H1 (cell line): ENCODE measurements around the gene TLE3. TPM values are rescaled to one million over a fixed set of nuclear protein-coding genes. Genes with fewer than 3 reads are reported as not detected.

ENCODE experiments used
- CTCF ChIA-PET: fragments of 300-600 bp; sonication (Branson Sonifier 250); formaldehyde crosslinking; loops from one replicate; lab custom pipeline; 2021; ENCODE audit not compliant: partially characterized antibody; lab: Charles Lee
- POLR2A ChIA-PET: fragments of 300-600 bp; sonication (Branson Sonifier 250); formaldehyde crosslinking; loops from one replicate; lab custom pipeline; 2021; ENCODE audit warnings: inconsistent platforms; ENCODE audit not compliant: partially characterized antibody; lab: Charles Lee
- DNase-seq, 2 experiments: peaks; one replicate each; pipeline versions ENCODE4 v3.0.0 to v3.0.0-alpha.2; 2010 to 2022; ENCODE audit warnings: low spot score in 2 of 2, low read depth in 1 of 2, mixed read lengths in 1 of 2
- FAIRE-seq: peaks from 2 replicates; lab custom pipeline; 2011; peaks lifted over from hg19 to GRCh38; lab: Jason Lieb, UNC
- H2AFZ ChIP-seq: 2 replicates; pipeline ENCODE4 v1.8.1; 2012; ENCODE audit warnings: low read length, inconsistent platforms
- H2AK5ac ChIP-seq: 2 replicates; pipeline ENCODE4 v1.6.1; 2013; ENCODE audit warnings: low read depth, low read length
- H2BK120ac ChIP-seq: replicated peaks from 2 replicates; pipeline ENCODE3; 2013; ENCODE audit warnings: low read depth, low read length, inconsistent platforms
- H2BK12ac ChIP-seq: 2 replicates; pipeline ENCODE4 v1.6.1; 2013; ENCODE audit warnings: low read depth, low read length
- H2BK15ac ChIP-seq: 2 replicates; pipeline ENCODE4 v1.6.1; 2013; ENCODE audit warnings: low read length
- H2BK20ac ChIP-seq: 2 replicates; pipeline ENCODE4 v1.6.1; 2013; ENCODE audit warnings: low read length
- H2BK5ac ChIP-seq: 2 replicates; pipeline ENCODE4 v1.6.1; 2013; ENCODE audit warnings: low read depth, low read length
- H3K14ac ChIP-seq: 2 replicates; pipeline ENCODE4 v1.6.1; 2013; ENCODE audit warnings: inconsistent platforms; ENCODE audit not compliant: insufficient read length
- H3K18ac ChIP-seq: 2 replicates; pipeline ENCODE4 v1.6.1; 2013; ENCODE audit warnings: low read length; ENCODE audit errors: extremely low read depth
- H3K23ac ChIP-seq: 2 replicates; pipeline ENCODE4 v1.6.1; 2013; ENCODE audit warnings: inconsistent platforms; ENCODE audit not compliant: insufficient read length
- H3K23me2 ChIP-seq: 2 replicates; pipeline ENCODE4 v1.6.1; 2013; ENCODE audit warnings: low read depth, low read length
- H3K27ac ChIP-seq: 2 replicates; pipeline ENCODE4 v1.6.1; 2011; ENCODE audit warnings: low read depth, low read length, inconsistent platforms
- H3K27me3 ChIP-seq, 4 experiments: replicated peaks in 1 of 4; 1 replicate in 1 of 4; 2 replicates in 3 of 4; pipeline versions ENCODE4 v1.6.1 to v1.8.1; 2011 to 2013; ENCODE audit warnings: low read length in 3 of 4, mild to moderate bottlenecking in 3 of 4, inconsistent platforms in 2 of 4, mixed read lengths in 2 of 4, moderate library complexity in 1 of 4; ENCODE audit not compliant: control insufficient read depth in 3 of 4, insufficient read depth in 3 of 4; ENCODE audit errors: extremely low read depth in 1 of 4
- H3K36me3 ChIP-seq, 4 experiments: 2 replicates each; pipeline versions ENCODE4 v1.6.1 to v1.8.1; 2011 to 2013; ENCODE audit warnings: mild to moderate bottlenecking in 4 of 4, low read length in 3 of 4, moderate library complexity in 2 of 4, control low read depth in 1 of 4, inconsistent platforms in 1 of 4; ENCODE audit not compliant: insufficient read depth in 4 of 4, control insufficient read depth in 2 of 4
- H3K4ac ChIP-seq: replicated peaks from 2 replicates; pipeline ENCODE3; 2013; ENCODE audit warnings: low read length, low read depth, mixed read lengths, inconsistent platforms; ENCODE audit not compliant: insufficient read length
- H3K4me1 ChIP-seq, 4 experiments: replicated peaks in 1 of 4; 1 replicate in 1 of 4; 2 replicates in 3 of 4; pipeline versions ENCODE4 v1.6.1 to v1.8.1; 2011 to 2013; ENCODE audit warnings: low read length in 3 of 4, inconsistent platforms in 2 of 4, mixed read lengths in 1 of 4; ENCODE audit not compliant: insufficient read depth in 4 of 4, control insufficient read depth in 3 of 4
- H3K4me2 ChIP-seq, 2 experiments: 2 replicates each; pipeline versions ENCODE4 v1.6.1 to v1.8.1; 2011 to 2013; ENCODE audit warnings: low read depth in 2 of 2, low read length in 2 of 2, control low read depth in 1 of 2, inconsistent platforms in 1 of 2, mild to moderate bottlenecking in 1 of 2; ENCODE audit not compliant: insufficient read depth in 1 of 2
- H3K4me3 ChIP-seq, 4 experiments: fragments of 200-600, 300-600 bp in 1 of 4; sonication (generic), shearing (Covaris generic), sonication (Bioruptor Twin) in 1 of 4; 2 replicates each; pipeline versions ENCODE4 v1.5.1 to v1.8.1; 2011 to 2016; ENCODE audit warnings: low read length in 4 of 4, low read depth in 3 of 4, control low read depth in 2 of 4, inconsistent platforms in 2 of 4, mild to moderate bottlenecking in 2 of 4, mixed read lengths in 1 of 4, moderate library complexity in 1 of 4; ENCODE audit not compliant: insufficient read depth in 2 of 4; ENCODE audit errors: extremely low read depth in 1 of 4
- H3K56ac ChIP-seq: replicated peaks from 2 replicates; pipeline ENCODE3; 2013; ENCODE audit warnings: low read depth, mild to moderate bottlenecking, mixed read lengths, low read length, inconsistent platforms; ENCODE audit not compliant: insufficient read length
- H3K79me1 ChIP-seq: 2 replicates; pipeline ENCODE4 v1.6.1; 2013; ENCODE audit warnings: low read depth, low read length, control low read depth
- H3K79me2 ChIP-seq, 2 experiments: 2 replicates each; pipeline versions ENCODE4 v1.6.1 to v1.8.1; 2012 to 2013; ENCODE audit warnings: low read length in 2 of 2, mild to moderate bottlenecking in 2 of 2, inconsistent platforms in 1 of 2; ENCODE audit not compliant: insufficient read depth in 2 of 2, control insufficient read depth in 1 of 2
- H3K9ac ChIP-seq, 4 experiments: replicated peaks in 1 of 4; 1 replicate in 1 of 4; 2 replicates in 3 of 4; pipeline versions ENCODE4 v1.6.1 to v1.8.1; 2011 to 2013; ENCODE audit warnings: low read depth in 3 of 4, low read length in 3 of 4, control low read depth in 2 of 4, mild to moderate bottlenecking in 2 of 4, moderate library complexity in 2 of 4, inconsistent platforms in 1 of 4; ENCODE audit errors: extremely low read depth in 1 of 4
- H3K9me3 ChIP-seq, 2 experiments: 2 replicates each; pipeline versions ENCODE4 v1.6.1 to v1.8.1; 2012 to 2013; ENCODE audit warnings: mild to moderate bottlenecking in 2 of 2, moderate library complexity in 2 of 2, control low read depth in 1 of 2, inconsistent platforms in 1 of 2, low read depth in 1 of 2, low read length in 1 of 2, mixed read lengths in 1 of 2; ENCODE audit not compliant: insufficient read depth in 2 of 2
- H4K20me1 ChIP-seq, 2 experiments: replicated peaks in 1 of 2; 2 replicates each; pipeline versions ENCODE3 to v1.8.1; 2011 to 2013; ENCODE audit warnings: inconsistent platforms in 2 of 2, low read length in 2 of 2, mild to moderate bottlenecking in 1 of 2; ENCODE audit not compliant: insufficient read depth in 2 of 2, control insufficient read depth in 1 of 2
- H4K5ac ChIP-seq: 2 replicates; pipeline ENCODE4 v1.6.1; 2013; ENCODE audit warnings: low read length, low read depth, mixed read lengths, inconsistent platforms; ENCODE audit not compliant: insufficient read length
- H4K8ac ChIP-seq: 2 replicates; pipeline ENCODE4 v1.8.0; 2013; ENCODE audit warnings: mild to moderate bottlenecking, moderate library complexity, low read length, inconsistent platforms; ENCODE audit not compliant: insufficient read depth; ENCODE audit errors: extremely low read depth
- H4K91ac ChIP-seq: replicated peaks from 2 replicates; pipeline ENCODE3; 2013; ENCODE audit warnings: low read length, mixed read lengths, inconsistent platforms; ENCODE audit not compliant: insufficient read length
- BCL11A ChIP-seq, 2 experiments: IDR thresholded peaks; one replicate each; pipeline ENCODE4 v1.6.1; 2011; ENCODE audit warnings: low read depth in 2 of 2, low read length in 2 of 2, mild to moderate bottlenecking in 2 of 2
- E2F6 ChIP-seq: IDR thresholded peaks from 2 replicates; pipeline ENCODE4 v1.6.1; 2012; ENCODE audit warnings: inconsistent platforms
- EP300 ChIP-seq, 2 experiments: IDR thresholded peaks; 1 replicate in 1 of 2; 2 replicates in 1 of 2; pipeline ENCODE4 v1.6.1; 2011 to 2012; ENCODE audit warnings: low read depth in 2 of 2, low read length in 2 of 2, mild to moderate bottlenecking in 2 of 2, borderline replicate concordance in 1 of 2, inconsistent platforms in 1 of 2, moderate library complexity in 1 of 2
- NRF1 ChIP-seq: IDR thresholded peaks from 2 replicates; pipeline ENCODE4 v1.6.1; 2011; ENCODE audit warnings: mild to moderate bottlenecking, low read depth, low read length, improper control_type of control experiment
- POU5F1 ChIP-seq: IDR thresholded peaks from 2 replicates; pipeline ENCODE4 v1.6.1; 2011; ENCODE audit warnings: low read depth, mild to moderate bottlenecking, low read length, moderate library complexity
- SP4 ChIP-seq: IDR thresholded peaks from 2 replicates; pipeline ENCODE4 v1.6.1; 2012; ENCODE audit warnings: low read length, inconsistent platforms
- SRF ChIP-seq: IDR thresholded peaks from 2 replicates; pipeline ENCODE4 v1.6.1; 2011; ENCODE audit warnings: mild to moderate bottlenecking, low read depth, low read length, moderate library complexity
- WGBS, 2 experiments: shearing (Covaris generic) in 1 of 2; methylation state at CpG; one replicate each; pipeline versions ENCODE4 v1.1.6 to v1.1.7; 2013 to 2015; ENCODE audit warnings: low lambda C conversion rate in 2 of 2, mixed read lengths in 2 of 2, inconsistent platforms in 1 of 2, low coverage in 1 of 2, missing lambda C conversion rate in 1 of 2; ENCODE audit not compliant: insufficient replicate concordance in 2 of 2, insufficient coverage in 1 of 2, insufficient read length in 1 of 2; ENCODE audit errors: extremely low coverage in 1 of 2, missing lambda C conversion rate in 1 of 2; 5-methylcytosine and 5-hydroxymethylcytosine counted together
- polyA plus RNA-seq, 7 experiments: library from polyadenylated mRNA; depleted of rRNA in 3 of 7; stranded (reverse) in 5 of 7; unstranded in 2 of 7; fragments of >200 nt in 5 of 7; fragments of 200-250 nt in 2 of 7; gene quantifications; 1 replicate in 5 of 7; 2 replicates in 1 of 7; 4 replicates in 1 of 7; pipeline versions ENCODE4 v1.2.1 to v1.2.3, GENCODE V29; 2011 to 2013; ENCODE audit warnings: missing spikeins in 2 of 7, mixed read lengths in 2 of 7
- total RNA-seq: library from RNA; stranded (reverse); fragmentation: NEBNext Ultra II Directional; extraction: Animal tissue kit (Norgen Biotek cat#: 25700); gene quantifications from 2 replicates; pipeline ENCODE4 v1.2.1, GENCODE V29; 2021

TLE3 gene
- total and polyA plus RNA-seq, 2 of the 8 experiments (the other 6 are each of a cell fraction or from before 2014, with no cell fraction given) = 25.1 to 61.2 TPM

GRCh38 chr15:70126362-70126761, 28.6 kb upstream of the TLE3 start:
- Histone ChIP-seq H3K23ac (no peak overlapping the region), H3K27me3 (no peaks in the 10 kb centered on the region), H3K4me2 (no peak overlapping the region), H3K9ac (no peak overlapping the region), H3K79me2 (no peaks in the 10 kb centered on the region), H3K36me3 (no peaks in the 10 kb centered on the region), H3K4ac (no peak overlapping the region), H2BK5ac (no peak overlapping the region), H2BK20ac (no peak overlapping the region), H2BK15ac (no peak overlapping the region), H2BK120ac (no peak overlapping the region), H4K91ac (no peak overlapping the region), H3K56ac (no peak overlapping the region), H3K79me1 (no peaks in the 10 kb centered on the region), H3K4me3 (no peak overlapping the region), H3K14ac (no peak overlapping the region), H4K5ac (no peak overlapping the region), H3K23me2 (no peaks in the 10 kb centered on the region), H3K4me1 (no peaks in the 10 kb centered on the region), H3K18ac (no peak overlapping the region), H3K27ac (no peak overlapping the region), H2BK12ac (no peak overlapping the region), H3K9me3 (no peaks in the 10 kb centered on the region), H2AFZ (no peak overlapping the region), H4K8ac (no peak overlapping the region), H4K20me1 (no peaks in the 10 kb centered on the region), H2AK5ac (no peak overlapping the region; the same call in 1 of the 2 replicates)
- DNase-seq (no peak), FAIRE-seq (no peak)
- ChIA-PET POLR2A (interaction anchor here (1.1 kb wide), 1 partner anchor 36 kb away, joined by 3 read pairs; no protein-coding TSS in a partner anchor), CTCF (interaction anchor here (1.3 kb wide), 1 partner anchor 57 kb away, joined by 3 read pairs; no protein-coding TSS in a partner anchor)
- 83% methylated on average over 4 of the region's 4 CpGs; no CpG with 5 or more reads in 1 of the 2 experiments for WGBS, 2 experiments
- TF ChIP-seq POU5F1 (no peak), SP4 (no peak), BCL11A (IDR thresholded peaks at IDR 0.05; ENCODE audit: low read depth in 2 of 2, low read length in 2 of 2) (no peak), E2F6 (no peak), SRF (no peak), EP300 (IDR thresholded peaks at IDR 0.05; ENCODE audit: borderline replicate concordance in 1 of 2, low read depth in 2 of 2, low read length in 2 of 2) (no peak), NRF1 (no peak)
